Stimulated activated CD4-positive, alpha-beta T cell treated with anti-CD3 and anti-CD28 coated beads, Interleukin-1b, Interleukin-23, amount 100 ng/mL, for 24 hours (primary cell): ENCODE results near the gene MICU1.

Source experiments
- DNase-seq, 4 experiments: peaks; one replicate each; pipeline ENCODE4 v3.0.0-alpha.2; 2020; ENCODE audit warnings: low read depth in 4 of 4, low spot score in 1 of 4

MICU1 gene

DNA sequence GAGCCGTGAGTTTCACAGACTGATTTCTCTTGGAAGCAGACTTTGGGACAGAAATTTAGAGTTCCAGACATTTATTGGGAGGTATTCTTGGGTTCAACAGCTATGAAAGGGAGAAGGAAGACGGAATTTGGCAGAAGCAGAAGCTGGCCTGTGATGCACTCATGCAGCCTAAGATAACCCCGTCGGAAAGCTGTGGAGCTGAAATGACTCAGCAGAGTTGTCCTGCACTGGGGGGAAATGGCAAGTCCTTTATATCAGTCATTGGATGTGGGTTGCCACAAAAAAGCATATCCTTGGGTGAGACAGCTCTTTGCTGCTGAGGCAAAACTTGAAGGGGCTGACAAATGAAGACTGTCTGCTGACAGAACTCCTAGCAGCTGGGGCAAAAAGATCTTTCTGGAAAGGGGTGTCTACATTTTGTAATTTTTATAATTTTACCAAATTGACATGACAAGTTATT is 11.5 kb upstream of the MICU1 start:
- DNase-seq = peak in 1 of 4 experiments; percentile 6

DNA sequence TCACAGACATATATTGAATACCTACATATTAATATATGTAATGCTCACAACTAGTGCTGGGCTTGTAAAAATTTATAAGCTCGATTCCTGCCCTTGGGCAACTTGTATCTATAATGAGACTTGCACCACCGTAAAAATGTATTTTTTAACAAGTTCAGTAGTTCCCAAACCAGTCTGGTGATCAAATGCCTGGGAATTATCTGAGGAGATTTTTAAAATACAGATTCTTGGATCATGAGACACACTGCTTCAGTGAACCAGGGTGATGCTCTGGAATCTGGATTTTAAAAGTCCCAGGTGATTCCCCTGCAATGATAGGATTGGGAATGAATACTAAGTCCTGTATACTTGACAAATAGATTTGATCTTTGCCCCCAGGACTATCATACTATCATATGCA is 4.3 kb upstream of the MICU1 start:
- DNase-seq = no peak

DNA sequence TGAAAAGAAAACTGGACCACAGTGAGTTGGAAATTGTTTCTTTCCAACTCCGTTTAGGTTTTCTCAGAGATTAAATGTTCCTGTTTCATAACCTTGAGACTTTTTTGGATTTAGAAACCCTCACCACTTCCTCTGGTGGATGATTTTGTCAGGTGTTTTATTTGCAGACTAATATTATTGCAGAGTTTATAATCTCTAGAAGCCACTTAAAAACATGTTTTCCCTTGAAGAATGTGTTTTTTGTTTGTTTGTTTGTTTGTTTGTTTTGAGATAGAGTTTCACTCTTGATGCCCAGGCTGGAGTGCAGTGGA is 520 bp upstream of the MICU1 start:
- no peak for DNase-seq

DNA sequence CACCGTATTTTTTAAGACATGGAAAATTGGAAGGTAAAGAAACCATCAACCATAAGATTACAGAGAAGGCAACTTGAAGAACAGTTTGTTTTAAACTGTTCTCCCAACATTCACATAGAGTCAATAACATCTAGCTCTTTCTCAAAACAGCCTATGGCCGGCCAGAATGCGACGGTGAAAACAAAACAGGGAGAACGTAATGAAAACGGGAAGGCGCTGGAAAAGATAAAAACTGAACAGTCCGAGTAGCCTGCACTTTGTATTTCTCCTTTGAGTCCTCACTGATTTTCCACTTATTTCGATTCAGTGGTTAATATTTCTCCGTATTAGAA is 637 bp downstream of the MICU1 start:
- no peak for DNase-seq

DNA sequence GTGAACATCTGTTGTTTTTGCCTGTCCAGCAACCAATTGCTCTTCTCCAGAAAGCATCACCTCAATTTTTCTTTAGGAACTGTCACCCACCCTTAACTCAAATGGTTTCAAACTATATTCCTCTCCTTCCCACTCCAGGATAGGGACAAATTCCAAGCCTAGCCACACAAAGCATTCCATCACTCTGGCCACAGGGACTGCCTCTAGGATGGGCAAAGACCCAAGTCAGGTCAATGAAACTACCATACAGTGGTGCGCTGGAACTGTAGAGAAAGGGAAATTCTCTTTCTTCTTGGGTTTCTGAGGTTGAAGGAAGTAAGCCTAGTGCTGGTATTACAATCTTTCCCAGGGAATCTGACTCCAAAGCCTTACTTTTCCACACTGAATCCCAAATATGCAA is 3.6 kb downstream of the MICU1 start:
- DNase-seq = no peak

DNA sequence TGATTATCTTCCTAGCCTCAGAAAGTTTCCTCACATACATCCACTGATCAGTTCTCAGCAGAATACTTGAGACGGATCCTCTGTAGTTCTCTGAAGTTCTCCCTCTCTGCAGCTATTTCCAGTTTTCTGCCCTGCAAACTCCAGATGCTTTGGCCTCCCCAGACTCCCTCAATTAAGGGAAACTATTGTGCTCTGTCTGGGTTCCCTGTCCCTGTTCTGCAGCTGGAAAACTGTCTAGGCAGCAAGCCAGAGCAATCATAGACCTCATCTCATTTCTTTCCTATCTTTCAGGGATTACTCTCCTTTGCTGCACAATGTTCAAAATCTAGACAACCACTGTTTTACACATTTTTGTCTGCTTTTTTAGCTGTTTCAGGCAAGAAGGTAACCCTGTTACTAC is 9.2 kb downstream of the MICU1 start:
- DNase-seq = no peak

DNA sequence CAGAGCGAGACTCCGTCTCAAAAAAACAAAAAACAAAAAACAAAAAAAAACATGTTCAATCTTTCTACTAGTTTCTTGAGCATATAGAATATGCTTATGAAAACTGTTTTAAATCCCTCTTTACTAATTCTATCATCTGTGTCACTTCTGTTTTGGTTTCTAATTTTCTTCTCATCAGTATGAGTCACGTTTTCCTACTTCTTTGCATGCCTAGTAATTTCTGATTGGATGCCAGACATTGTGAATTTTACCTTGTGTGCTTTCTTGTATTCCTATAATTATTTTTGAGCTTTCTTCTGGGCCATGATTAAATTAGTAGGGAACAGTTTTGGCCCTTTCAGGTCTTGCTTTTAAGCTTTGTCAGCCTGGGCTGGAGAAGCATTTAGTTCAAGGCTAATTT is 9.9 kb downstream of the MICU1 start:
- DNase-seq = no peak

DNA sequence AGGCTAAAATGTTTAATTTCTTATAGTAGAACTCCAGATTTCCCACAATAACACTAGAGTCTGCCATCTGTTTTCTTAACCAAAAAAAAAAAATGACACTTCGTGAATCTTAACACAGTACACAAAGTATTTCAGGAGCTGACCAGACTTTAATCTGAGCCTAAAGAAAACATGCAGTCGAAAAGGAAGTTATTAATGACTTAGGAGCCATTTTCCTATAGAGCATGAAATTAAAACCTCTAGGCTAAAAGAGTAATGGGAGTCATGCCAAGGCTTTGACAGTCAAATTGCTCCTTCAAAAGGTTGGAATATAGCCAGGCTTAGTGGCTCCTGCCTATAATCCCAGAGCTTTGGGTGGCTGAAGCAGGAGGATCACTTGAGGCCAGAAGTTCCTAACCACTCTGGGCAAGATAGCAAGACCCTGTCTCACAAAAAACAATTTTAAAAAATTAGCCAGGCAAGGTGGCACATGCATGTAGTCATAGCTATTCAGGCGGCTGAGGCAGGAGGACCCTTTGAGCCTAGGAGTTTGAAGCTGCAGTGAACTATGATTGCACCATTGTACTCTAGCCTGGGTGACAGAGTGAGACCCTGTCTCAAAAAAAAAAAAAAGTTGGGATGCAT is 13.6 kb downstream of the MICU1 start:
- no peak for DNase-seq

DNA sequence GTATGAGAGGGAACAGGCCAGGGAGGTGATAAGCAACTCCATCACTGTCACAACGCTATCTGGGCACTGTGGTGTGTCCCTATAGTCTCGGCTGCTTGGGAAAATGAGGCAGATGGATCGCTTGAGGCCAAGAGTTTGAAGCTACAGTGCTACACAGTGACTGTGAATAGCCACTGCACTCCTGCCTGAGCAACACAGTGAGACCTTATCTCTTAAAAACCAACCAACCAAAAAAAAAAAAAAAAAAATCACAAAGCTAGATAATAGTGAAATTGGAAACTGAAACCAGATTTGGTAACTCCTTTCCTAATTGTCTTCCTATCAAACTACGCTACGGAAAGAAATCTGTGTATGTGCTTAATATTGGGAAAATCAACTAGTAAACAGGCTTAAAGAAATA is 14.1 kb downstream of the MICU1 start:
- no peak for DNase-seq

DNA sequence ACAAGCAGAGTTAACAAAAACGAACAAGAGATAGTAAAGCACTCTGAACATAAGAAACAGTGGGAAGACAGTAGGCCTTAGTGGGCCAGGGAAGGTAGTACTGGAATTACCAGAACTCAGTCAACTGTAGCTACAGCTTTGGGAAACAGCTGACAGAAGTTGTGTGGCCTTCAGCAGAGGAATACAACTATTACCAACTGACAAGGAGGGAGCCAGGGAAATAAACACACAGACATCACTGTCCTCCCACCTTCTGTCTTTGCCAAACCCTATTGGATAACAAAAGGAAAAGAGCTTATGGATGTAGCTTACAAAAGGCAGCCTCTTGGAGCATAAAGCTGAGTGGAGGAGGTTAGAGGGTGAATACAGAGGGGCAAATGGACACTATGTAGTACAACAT is 15.4 kb downstream of the MICU1 start:
- no peak for DNase-seq

DNA sequence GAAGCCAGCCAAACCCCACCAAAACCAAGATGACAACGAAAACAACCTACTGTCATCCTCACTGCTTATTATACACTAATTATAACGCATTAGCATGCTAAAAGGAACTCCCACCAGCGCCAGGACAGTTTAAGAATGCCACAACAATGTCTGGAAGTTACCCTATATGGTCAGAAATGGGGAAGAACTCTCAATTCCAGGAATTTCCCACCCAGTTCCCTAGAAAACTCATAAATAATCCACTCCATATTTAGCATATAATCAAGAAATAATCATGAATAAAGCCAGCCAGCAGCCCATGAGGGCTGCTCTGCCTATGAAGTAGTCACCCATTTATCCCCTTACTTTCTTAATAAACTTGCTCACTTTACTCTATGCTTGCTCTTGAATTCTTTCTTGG is 20.8 kb downstream of the MICU1 start:
- DNase-seq = no peak

DNA sequence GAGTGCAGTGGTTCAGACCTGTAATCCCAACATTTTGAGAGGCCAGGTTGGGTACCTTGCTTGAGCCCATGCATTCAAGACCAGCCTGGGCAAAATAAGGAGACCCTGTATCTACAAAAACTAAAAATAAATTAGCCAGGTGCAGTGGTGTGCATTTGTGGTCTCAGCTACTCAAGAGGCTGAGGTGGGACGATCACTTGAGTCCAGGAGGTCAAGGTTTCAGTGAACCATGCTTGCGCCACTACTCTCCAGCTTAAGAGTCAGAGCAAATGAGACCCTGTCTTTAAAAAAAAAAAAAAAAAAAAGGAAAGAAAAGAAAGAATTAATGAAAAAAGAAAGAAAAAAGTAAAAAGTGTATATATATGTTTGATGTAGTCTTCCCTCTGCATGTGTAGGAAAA is 24.7 kb downstream of the MICU1 start:
- no peak for DNase-seq

DNA sequence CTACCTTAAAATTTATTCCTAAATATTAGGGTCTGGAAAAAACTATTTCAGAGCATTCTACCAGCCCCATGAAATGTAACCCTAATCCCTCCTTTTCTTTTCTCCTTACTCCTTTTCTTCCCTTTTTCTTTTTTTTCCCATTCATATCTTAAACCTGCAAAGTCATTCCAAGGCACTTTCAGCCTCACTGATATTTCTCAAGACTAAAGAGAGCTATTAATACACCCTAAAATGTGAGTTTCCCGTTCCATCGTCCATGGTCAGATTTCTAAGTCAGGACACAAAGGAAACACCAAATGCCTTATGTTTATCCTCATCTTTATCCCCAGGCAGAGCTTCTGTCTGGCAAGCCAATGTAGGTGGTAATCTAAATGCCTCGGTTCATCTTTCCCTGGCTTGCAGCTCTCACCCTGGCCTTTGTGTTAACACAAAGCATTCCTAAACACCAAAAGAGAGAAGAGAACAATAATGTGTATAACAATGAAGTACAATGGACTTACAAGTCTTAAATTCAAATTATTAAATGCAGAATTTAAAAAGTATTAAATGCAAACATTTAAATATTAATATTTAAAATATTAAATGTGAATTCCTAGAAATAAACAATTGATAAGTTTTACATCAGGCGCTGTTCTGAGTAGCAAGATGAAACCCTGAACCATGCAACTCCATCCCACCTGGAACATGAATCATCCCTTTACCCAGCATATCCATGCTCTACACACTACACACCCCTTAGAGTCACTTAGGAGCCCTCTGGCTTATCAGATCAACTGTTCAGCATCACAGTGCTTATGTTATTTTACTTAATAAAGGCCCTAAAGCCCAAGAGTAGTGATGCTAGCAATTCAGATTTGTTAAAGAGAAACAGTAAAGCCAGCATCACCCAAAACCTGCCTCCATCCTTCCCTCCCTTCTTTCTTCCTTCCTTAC is 26.8 kb downstream of the MICU1 start:
- DNase-seq = no peak

DNA sequence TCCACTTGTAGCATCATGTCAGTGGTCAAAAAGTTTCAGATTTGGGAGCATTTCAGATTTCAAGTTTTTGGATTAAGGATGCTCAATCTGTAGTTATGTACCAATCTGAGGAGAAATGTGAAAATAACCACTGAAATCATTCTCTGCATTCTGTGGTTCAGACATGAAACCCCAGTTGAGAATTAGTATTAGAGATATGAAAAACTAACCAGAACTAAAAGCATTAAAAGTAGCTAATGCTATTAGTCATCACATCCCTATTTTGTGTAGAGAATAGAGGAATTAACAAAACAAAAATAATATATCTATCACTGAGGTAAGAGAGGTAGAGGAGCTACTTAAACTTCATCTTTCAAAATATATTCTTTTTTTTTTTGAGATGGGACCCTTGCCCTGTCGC is 28.0 kb downstream of the MICU1 start:
- DNase-seq = no peak

DNA sequence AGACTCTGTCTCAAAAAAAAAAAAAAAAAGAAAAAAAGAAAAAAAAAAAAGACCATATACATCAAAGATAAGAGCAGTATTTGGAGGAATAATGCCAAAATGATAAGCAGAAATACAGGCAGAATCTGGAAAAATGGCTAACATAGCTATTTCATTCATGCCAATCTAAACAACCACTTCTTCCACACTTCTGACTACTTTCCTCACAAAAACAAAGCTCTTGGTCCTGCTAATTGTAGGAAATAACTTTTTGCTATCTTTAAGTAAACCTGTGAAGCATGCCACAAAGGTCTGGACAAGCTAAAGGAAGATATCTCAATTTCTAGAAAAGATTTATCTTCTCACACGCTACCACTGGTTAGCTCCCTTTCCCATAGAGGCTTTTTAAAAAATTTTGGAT is 30.4 kb downstream of the MICU1 start:
- DNase-seq = no peak

DNA sequence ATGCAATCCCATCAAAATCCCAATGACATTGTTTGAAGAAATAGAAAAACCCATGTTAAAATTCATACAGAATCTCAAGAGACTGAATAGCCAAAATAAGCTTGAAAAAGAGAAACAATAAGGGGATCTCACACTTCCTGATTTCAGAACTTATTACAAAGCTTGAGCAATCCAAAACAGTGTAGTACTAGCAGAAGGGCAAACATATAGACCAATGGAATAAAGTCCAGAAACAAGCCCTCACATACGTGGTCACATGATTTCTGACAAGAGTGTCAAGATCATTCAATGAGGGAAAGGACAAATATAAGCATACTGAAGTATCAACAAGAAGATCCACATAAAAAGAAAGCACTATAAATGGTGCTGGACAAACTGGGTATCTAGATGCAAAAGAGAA is 31.9 kb downstream of the MICU1 start:
- no peak for DNase-seq

DNA sequence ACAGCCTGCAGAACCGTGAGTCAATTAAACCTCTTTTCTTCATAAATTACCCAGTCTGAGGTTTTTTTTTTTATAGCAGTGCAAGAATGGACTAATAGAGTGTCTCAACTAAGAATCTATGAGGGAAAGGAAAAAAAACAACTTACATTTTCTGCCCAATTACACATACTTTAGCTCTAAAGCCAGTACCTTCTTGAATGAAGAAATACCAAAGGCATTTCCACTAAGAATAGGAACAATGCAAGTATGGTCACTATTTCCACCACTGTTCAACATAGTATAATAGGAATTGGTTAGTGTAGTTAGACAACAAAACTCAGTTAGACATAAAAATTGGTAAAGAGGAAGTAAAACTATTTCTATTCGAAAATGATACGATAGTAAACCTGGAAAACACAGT is 37.6 kb downstream of the MICU1 start:
- DNase-seq = no peak

DNA sequence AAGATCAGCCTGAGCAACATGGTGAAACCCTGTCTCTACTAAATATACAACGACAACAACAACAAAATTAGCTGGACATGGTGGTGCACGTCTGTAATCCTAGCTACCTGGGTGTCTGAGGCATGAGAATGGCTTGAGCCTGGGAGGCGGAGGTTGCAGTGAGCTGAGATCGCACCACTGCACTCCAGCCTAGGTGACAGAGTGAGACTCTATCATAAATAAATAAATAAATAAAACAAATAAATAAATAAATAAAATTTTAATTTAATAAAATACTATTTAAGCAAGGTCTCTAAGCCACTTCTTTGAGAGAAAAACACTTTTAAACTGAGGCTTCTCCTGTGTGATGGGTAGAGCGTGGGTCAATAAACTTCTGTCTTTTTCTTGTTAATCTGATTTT is 38.3 kb downstream of the MICU1 start:
- DNase-seq = no peak

DNA sequence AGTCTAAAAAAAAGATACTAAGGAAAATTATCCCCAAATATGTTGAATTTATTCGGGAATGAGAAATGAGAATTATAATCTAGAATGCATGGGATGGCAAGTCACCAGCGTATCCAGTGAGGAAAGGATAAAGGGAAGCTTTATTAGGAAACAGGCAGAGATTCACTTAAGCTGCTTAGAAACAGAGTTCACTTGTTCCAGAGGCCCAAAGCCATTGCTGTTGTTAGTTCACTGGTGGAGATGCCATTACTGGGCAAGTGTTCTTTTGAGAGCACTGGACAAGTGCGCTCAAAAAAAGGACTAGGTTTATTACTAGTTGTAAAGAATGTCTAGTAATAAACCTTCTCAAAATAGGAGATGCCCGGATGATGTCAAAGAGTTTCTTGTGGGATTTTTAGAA is 51.2 kb downstream of the MICU1 start:
- DNase-seq = no peak

DNA sequence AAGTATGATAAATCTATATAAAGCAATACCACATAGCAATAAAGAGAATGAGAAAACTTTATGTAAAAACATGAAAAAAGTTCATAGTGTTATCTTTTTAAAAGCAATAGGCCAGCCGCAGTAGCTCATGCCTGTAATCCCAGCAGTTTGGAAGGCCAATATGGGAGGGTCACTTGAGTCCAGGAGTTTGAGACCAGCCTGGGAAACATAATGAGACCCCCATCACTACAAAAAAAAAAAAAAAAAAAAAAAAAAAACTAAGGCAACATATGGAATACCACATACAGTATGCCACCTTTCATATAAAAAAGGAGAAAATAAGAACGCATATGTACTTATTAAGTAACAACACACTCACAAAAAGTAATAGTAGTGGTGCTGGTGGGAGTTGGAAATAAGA is 52.8 kb downstream of the MICU1 start:
- DNase-seq = no peak

DNA sequence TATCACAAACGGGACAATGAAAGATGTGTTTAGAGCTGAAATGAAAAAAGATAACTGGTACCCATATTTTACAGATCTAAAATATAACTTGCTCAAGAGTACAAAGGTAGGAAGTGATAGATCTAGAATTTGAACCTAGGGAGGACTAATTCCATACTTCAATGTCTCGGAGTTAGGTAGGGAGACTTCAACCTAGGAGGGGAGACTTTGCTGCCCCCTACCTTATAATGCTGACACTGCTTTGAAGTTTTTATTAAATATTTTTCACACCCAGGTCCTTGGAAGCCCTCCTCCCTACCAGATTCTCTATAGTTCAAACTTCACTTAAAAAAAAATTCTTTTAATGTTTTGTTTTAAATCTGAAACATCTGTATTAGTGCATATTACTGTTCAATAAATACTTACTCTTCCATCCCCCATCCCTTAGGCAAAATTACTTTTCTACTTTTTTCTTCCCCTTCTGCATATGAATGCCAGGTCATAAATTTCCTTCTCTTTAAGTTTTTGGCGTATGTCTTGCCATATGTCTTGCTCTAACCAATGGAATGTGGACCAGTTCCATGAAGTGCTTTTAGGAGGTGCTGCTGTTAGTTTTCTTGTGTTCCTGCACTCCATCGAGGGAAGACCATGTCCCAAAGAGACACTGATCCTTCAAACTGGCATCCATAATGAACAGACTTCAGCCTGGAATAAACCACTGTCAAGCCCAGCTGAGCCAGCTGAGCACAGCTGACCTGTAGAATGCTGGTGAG is 57.8 kb downstream of the MICU1 start:
- no peak for DNase-seq

DNA sequence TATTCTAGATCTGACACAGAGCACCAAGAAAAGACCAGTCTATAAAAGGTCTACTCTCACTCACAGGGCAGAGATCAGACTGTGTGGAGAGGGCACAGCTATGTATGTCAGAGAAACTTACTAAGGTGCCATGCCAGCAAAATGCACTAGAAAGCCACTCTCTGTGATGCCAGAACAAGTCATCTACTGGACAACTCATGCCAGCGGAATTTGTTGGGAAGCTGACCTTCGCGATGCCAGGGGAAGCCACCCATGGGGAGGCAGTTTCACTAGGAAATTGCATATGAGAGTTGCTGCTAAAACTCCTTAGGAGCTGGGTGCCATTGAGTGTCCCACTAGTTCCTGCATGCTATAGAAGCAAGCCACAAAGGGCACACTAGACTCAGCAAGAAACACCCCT is 58.5 kb downstream of the MICU1 start:
- no peak for DNase-seq
